HEK293 (cell line): Measurements from ENCODE around the gene NCBP1.

Source experiments
- CTCF ChIA-PET: fragments of 350-600 bp; formaldehyde crosslinking; extraction: SDS; loops from one replicate; lab custom pipeline; 2021; ENCODE audit warnings: antibody characterized with exemption; lab: Yijun Ruan, JAX
- POLR2A ChIA-PET: fragments of 300-600 bp; formaldehyde crosslinking; extraction: SDS; loops from one replicate; lab custom pipeline; 2020; ENCODE audit warnings: antibody characterized with exemption, inconsistent platforms; lab: Yijun Ruan, JAX
- H3K27ac ChIP-seq: fragments of 200-500 bp; sonication (Bioruptor generic); 2 replicates; pipeline ENCODE4 v1.5.1; 2014; ENCODE audit warnings: low read depth, low read length, control low read depth, inconsistent platforms; ENCODE audit errors: extremely low read depth
- H3K36me3 ChIP-seq, 2 experiments: fragments of 200-500 bp in 1 of 2; sonication (Bioruptor generic) in 1 of 2; 1 replicate in 1 of 2; 2 replicates in 1 of 2; pipeline ENCODE4 v1.5.1; 2014 to 2017; ENCODE audit warnings: inconsistent platforms in 2 of 2, low read length in 2 of 2; ENCODE audit not compliant: control insufficient read depth in 2 of 2, insufficient read depth in 1 of 2
- H3K4me1 ChIP-seq: fragments of 200-500 bp; sonication (Bioruptor generic); 2 replicates; pipeline ENCODE4 v1.5.1; 2014; ENCODE audit warnings: mild to moderate bottlenecking, low read length, inconsistent platforms; ENCODE audit not compliant: control insufficient read depth, insufficient read depth
- H3K4me3 ChIP-seq: 2 replicates; pipeline ENCODE4 v1.5.1; 2011; ENCODE audit warnings: low read depth, mild to moderate bottlenecking, control low read depth, low read length, moderate library complexity
- H3K9me3 ChIP-seq: fragments of 200-500 bp; sonication (Bioruptor generic); 2 replicates; pipeline ENCODE4 v1.5.1; 2014; ENCODE audit warnings: low read depth, low read length, inconsistent platforms; ENCODE audit not compliant: control insufficient read depth, insufficient read depth
- HOXA7 ChIP-seq: sonication (generic); formaldehyde crosslinking; IDR thresholded peaks from 2 replicates; pipeline ENCODE4 v1.8.1; 2022; ENCODE audit warnings: missing genetic modification reagents, borderline replicate concordance
- KLF1 ChIP-seq: fragments of 450-650 bp; formaldehyde crosslinking; IDR thresholded peaks from 2 replicates; pipeline ENCODE4 v1.5.1; 2016; ENCODE audit warnings: missing biosample characterization, missing genetic modification characterization
- KLF10 ChIP-seq: fragments of 450-650 bp; IDR thresholded peaks from 2 replicates; pipeline ENCODE4 v1.5.1; 2018; ENCODE audit warnings: missing biosample characterization, mild to moderate bottlenecking, missing genetic modification characterization
- KLF8 ChIP-seq: fragments of 450-650 bp; formaldehyde crosslinking; IDR thresholded peaks from 2 replicates; pipeline ENCODE4 v1.5.1; 2016; ENCODE audit warnings: missing biosample characterization, missing genetic modification characterization
- KLF9 ChIP-seq: fragments of 450-650 bp; formaldehyde crosslinking; IDR thresholded peaks from 2 replicates; pipeline ENCODE4 v1.5.1; 2016; ENCODE audit warnings: missing biosample characterization, missing genetic modification characterization, low read depth
- PRDM10 ChIP-seq: fragments of 450-650 bp; formaldehyde crosslinking; IDR thresholded peaks from 2 replicates; pipeline ENCODE4 v1.5.1; 2016; ENCODE audit warnings: missing biosample characterization, missing genetic modification characterization
- SCRT2 ChIP-seq: fragments of 450-650 bp; formaldehyde crosslinking; IDR thresholded peaks from 2 replicates; pipeline ENCODE4 v1.5.1; 2016; ENCODE audit warnings: missing biosample characterization, missing genetic modification characterization
- SP2 ChIP-seq: fragments of 450-650 bp; formaldehyde crosslinking; IDR thresholded peaks from 2 replicates; pipeline ENCODE4 v1.5.1; 2016; ENCODE audit warnings: missing biosample characterization, missing genetic modification characterization
- WT1 ChIP-seq: fragments of 450-650 bp; formaldehyde crosslinking; IDR thresholded peaks from 2 replicates; pipeline ENCODE4 v1.5.1; 2016; ENCODE audit warnings: missing biosample characterization, missing genetic modification characterization
- ZNF114 ChIP-seq: fragments of 450-650 bp; formaldehyde crosslinking; IDR thresholded peaks from 2 replicates; pipeline ENCODE4 v1.5.0; 2017; ENCODE audit warnings: missing biosample characterization, missing genetic modification characterization
- ZNF324 ChIP-seq: fragments of 450-650 bp; formaldehyde crosslinking; IDR thresholded peaks from 2 replicates; pipeline ENCODE4 v1.5.1; 2016; ENCODE audit warnings: missing biosample characterization, missing genetic modification characterization
- ZNF354C ChIP-seq: fragments of 450-650 bp; formaldehyde crosslinking; IDR thresholded peaks from 2 replicates; pipeline ENCODE4 v1.5.1; 2016; ENCODE audit warnings: missing biosample characterization, missing genetic modification characterization, low read depth, borderline replicate concordance
- ZNF473 ChIP-seq: fragments of 450-650 bp; formaldehyde crosslinking; IDR thresholded peaks from 2 replicates; pipeline ENCODE4 v1.5.1; 2017; ENCODE audit warnings: missing biosample characterization, missing genetic modification characterization
- ZNF518A ChIP-seq: fragments of 450-650 bp; formaldehyde crosslinking; conservative IDR thresholded peaks from 2 replicates; pipeline ENCODE4 v1.5.1; 2016; ENCODE audit warnings: low read depth, missing biosample characterization, missing genetic modification characterization
- ZNF549 ChIP-seq: fragments of 450-650 bp; IDR thresholded peaks from 2 replicates; pipeline ENCODE4 v1.5.1; 2018; ENCODE audit warnings: missing biosample characterization, missing genetic modification characterization, mild to moderate bottlenecking, inconsistent platforms, moderate library complexity
- ZNF585B ChIP-seq: fragments of 450-650 bp; formaldehyde crosslinking; IDR thresholded peaks from 2 replicates; pipeline ENCODE4 v1.5.1; 2016; ENCODE audit warnings: missing biosample characterization, missing genetic modification characterization
- ZNF596 ChIP-seq: fragments of 450-650 bp; IDR thresholded peaks from 2 replicates; pipeline ENCODE4 v1.5.0; 2018; ENCODE audit warnings: missing biosample characterization, mild to moderate bottlenecking, missing genetic modification characterization, moderate library complexity
- ZNF600 ChIP-seq: fragments of 450-650 bp; formaldehyde crosslinking; IDR thresholded peaks from 2 replicates; pipeline ENCODE4 v1.5.1; 2016; ENCODE audit warnings: missing biosample characterization, missing genetic modification characterization
- ZNF658 ChIP-seq: fragments of 450-650 bp; formaldehyde crosslinking; IDR thresholded peaks from 2 replicates; pipeline ENCODE4; 2016; ENCODE audit warnings: missing biosample characterization, missing genetic modification characterization
- ZNF660 ChIP-seq: fragments of 450-650 bp; IDR thresholded peaks from 2 replicates; pipeline ENCODE4 v1.5.1; 2018; ENCODE audit warnings: missing biosample characterization, mild to moderate bottlenecking, missing genetic modification characterization
- ZNF747 ChIP-seq: fragments of 450-650 bp; formaldehyde crosslinking; IDR thresholded peaks from 2 replicates; pipeline ENCODE4 v1.5.1; 2016; ENCODE audit warnings: missing biosample characterization, missing genetic modification characterization
- ZNF792 ChIP-seq: fragments of 450-650 bp; formaldehyde crosslinking; IDR thresholded peaks from 2 replicates; pipeline ENCODE4 v1.5.1; 2016; ENCODE audit warnings: missing biosample characterization, missing genetic modification characterization
- ZSCAN30 ChIP-seq: fragments of 450-650 bp; IDR thresholded peaks from 2 replicates; pipeline ENCODE4 v1.5.1; 2018; ENCODE audit warnings: missing biosample characterization, mild to moderate bottlenecking, missing genetic modification characterization, moderate library complexity
- ZSCAN5A ChIP-seq: fragments of 450-650 bp; formaldehyde crosslinking; IDR thresholded peaks from 2 replicates; pipeline ENCODE4 v1.5.1; 2016; ENCODE audit warnings: missing biosample characterization, missing genetic modification characterization
- TF ChIP-seq, protein P1 (sequence below): fragments of 450-650 bp; formaldehyde crosslinking; IDR thresholded peaks from 2 replicates; pipeline ENCODE4 v1.5.1; 2016; ENCODE audit warnings: missing biosample characterization, missing genetic modification characterization, borderline replicate concordance

Gene NCBP1

GRCh38 chr9:97647996-97648395 lies 14.4 kb downstream of the NCBP1 start:
- H3K9me3 ChIP-seq, result no peaks in the 10 kb centered on the region
- peaks cover 25 to 81% of the 10 kb centered on the region in 2 experiments for H3K36me3 ChIP-seq
- H3K4me3 ChIP-seq, result no peak overlapping the region
- CTCF ChIA-PET, result no interaction called here
- no peaks in the 10 kb centered on the region for H3K4me1 ChIP-seq
- no peak overlapping the region for H3K27ac ChIP-seq
- POLR2A ChIA-PET, result interaction anchor here (1.4 kb wide), 1 partner anchor 14 kb away, joined by 6 read pairs; the partner anchor contains the start of genes NCBP1 and TSTD2
- no peak for TF ChIP-seq ZNF324 (tag by site-specific recombination)
- no peak for TF ChIP-seq ZNF473 (tag by site-specific recombination)
- TF ChIP-seq WT1 (tag by site-specific recombination), result no peak
- no peak for TF ChIP-seq ZNF792 (tag by site-specific recombination)
- no peak for TF ChIP-seq ZNF114 (tag by site-specific recombination)
- no peak for TF ChIP-seq ZNF549 (tag by site-specific recombination)
- no peak for TF ChIP-seq KLF9 (tag by site-specific recombination)
- TF ChIP-seq ZNF658 (tag by site-specific recombination), result no peak
- TF ChIP-seq ZSCAN30 (tag by site-specific recombination), result no peak

- ChIA-PET POLR2A (no interaction called here), CTCF (interaction anchor here (0.6 kb wide), 1 partner anchor 11 kb away, joined by 5 read pairs; no protein-coding TSS in a partner anchor)
- Histone ChIP-seq H3K36me3 (peaks cover 39 to 87% of the 10 kb centered on the region in 2 experiments), H3K9me3 (no peaks in the 10 kb centered on the region), H3K4me1 (no peaks in the 10 kb centered on the region), H3K4me3 (no peak overlapping the region), H3K27ac (no peak overlapping the region)
- TF ChIP-seq ZNF747 (no peak), PRDM10 (tag by site-specific recombination) (no peak), ZNF518A (tag by site-specific recombination) (no peak), ZNF658 (tag by site-specific recombination) (no peak), KLF8 (tag by site-specific recombination) (no peak), KLF10 (no peak), ZNF600 (tag by site-specific recombination) (no peak), ZNF585B (tag by site-specific recombination) (no peak), ZNF596 (tag by site-specific recombination) (no peak), SP2 (tag by site-specific recombination) (no peak), ZNF354C (tag by site-specific recombination) (no peak), ZSCAN5A (tag by site-specific recombination) (no peak), KLF1 (tag by site-specific recombination) (no peak), ZNF660 (tag by site-specific recombination) (no peak), HOXA7 (CRISPR knock-in tag) (no peak), SCRT2 (tag by site-specific recombination) (no peak)
- TF ChIP-seq, protein P1, sequence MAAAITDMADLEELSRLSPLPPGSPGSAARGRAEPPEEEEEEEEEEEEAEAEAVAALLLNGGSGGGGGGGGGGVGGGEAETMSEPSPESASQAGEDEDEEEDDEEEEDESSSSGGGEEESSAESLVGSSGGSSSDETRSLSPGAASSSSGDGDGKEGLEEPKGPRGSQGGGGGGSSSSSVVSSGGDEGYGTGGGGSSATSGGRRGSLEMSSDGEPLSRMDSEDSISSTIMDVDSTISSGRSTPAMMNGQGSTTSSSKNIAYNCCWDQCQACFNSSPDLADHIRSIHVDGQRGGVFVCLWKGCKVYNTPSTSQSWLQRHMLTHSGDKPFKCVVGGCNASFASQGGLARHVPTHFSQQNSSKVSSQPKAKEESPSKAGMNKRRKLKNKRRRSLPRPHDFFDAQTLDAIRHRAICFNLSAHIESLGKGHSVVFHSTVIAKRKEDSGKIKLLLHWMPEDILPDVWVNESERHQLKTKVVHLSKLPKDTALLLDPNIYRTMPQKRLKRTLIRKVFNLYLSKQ (tag by site-specific recombination), result no peak
Measured at GRCh38 chr9:97651646-97652045, 18.0 kb downstream of the NCBP1 start.
